ENCODE measurements around the gene NUMA1. TPM values are rescaled to one million over a fixed set of nuclear protein-coding genes. Genes with fewer than 3 reads are reported as not detected.

The NUMA1 gene
- total and polyA plus RNA-seq, 4 donors: 19.5 to 93.2 (median 42.1) TPM

DNA sequence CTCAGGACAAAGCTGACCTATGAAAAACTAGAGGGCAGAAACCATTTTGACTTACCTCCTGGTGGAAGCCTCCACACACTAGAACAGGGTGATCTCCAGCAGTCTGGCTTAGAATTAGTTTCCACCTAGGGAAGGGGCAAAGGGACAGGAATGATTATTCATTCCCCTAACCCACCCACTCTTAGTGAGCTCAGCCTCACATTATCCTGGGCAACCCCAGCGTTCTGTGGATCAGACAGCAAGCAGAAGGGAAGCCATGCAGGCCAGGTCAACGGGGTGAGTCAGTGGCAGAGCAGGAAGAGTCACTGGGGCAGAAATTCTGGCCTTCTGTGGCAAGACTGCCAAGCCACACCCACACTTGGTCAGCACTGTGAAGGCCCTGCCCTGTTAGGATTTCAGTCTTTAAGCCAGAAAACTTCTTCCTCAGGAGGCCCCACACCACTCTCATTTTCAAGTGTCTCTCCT is 10.5 kb downstream of the NUMA1 start (continued):
- TF ChIP-seq FOXA1 (IDR thresholded peaks at IDR 0.05) (no peak), EGR1 (IDR thresholded peaks at IDR 0.05; ENCODE audit: low read depth in 2 of 2) (no peak), SP1 (IDR thresholded peaks at IDR 0.05) (peak; percentile 62), TAF1 (conservative IDR thresholded peaks at IDR 0.05) (no peak), GABPA (IDR thresholded peaks at IDR 0.05 in 1 of 2, conservative IDR thresholded peaks at IDR 0.05 in 1 of 2) (no peak), JUND (IDR thresholded peaks at IDR 0.05) (peak in 1 of 2 donors; percentile 78)
- TF ChIP-seq, protein P1, sequence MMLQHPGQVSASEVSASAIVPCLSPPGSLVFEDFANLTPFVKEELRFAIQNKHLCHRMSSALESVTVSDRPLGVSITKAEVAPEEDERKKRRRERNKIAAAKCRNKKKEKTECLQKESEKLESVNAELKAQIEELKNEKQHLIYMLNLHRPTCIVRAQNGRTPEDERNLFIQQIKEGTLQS (IDR thresholded peaks at IDR 0.05): peak; percentile 40
- TF ChIP-seq, protein P2, sequence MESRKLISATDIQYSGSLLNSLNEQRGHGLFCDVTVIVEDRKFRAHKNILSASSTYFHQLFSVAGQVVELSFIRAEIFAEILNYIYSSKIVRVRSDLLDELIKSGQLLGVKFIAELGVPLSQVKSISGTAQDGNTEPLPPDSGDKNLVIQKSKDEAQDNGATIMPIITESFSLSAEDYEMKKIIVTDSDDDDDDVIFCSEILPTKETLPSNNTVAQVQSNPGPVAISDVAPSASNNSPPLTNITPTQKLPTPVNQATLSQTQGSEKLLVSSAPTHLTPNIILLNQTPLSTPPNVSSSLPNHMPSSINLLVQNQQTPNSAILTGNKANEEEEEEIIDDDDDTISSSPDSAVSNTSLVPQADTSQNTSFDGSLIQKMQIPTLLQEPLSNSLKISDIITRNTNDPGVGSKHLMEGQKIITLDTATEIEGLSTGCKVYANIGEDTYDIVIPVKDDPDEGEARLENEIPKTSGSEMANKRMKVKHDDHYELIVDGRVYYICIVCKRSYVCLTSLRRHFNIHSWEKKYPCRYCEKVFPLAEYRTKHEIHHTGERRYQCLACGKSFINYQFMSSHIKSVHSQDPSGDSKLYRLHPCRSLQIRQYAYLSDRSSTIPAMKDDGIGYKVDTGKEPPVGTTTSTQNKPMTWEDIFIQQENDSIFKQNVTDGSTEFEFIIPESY (IDR thresholded peaks at IDR 0.05): no peak
- TF ChIP-seq, protein P3, sequence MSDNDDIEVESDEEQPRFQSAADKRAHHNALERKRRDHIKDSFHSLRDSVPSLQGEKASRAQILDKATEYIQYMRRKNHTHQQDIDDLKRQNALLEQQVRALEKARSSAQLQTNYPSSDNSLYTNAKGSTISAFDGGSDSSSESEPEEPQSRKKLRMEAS (IDR thresholded peaks at IDR 0.05): no peak

DNA sequence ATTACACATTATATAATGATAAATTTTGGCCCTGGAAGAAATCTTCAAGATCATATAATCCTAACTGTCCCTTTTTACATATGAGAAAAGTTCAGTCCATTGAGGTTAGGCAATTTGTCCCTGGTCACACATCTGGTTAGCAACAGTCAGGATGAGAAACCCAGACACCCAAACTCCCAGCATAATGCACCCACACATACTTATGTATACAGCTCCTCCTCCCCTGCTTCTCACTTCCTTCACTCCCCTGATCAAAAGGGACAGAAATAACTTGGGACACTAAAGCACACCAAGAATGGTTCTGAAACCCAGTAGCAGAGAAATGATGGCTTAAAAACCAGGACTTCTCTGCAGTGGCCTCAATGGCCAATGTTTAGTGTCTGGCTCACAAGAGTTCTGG is 11.1 kb downstream of the NUMA1 start:
- no peaks in the 10 kb centered on the region for H3K27me3 ChIP-seq (ENCODE audit: control insufficient read depth in 4 of 4, insufficient read depth in 4 of 4, low read length in 3 of 4)
- TF ChIP-seq, protein P2 (IDR thresholded peaks at IDR 0.05): no peak
- peaks cover 0 to 3% (median 0%) of the 10 kb centered on the region in 4 donors for H3K36me3 ChIP-seq (ENCODE audit: control insufficient read depth in 4 of 4, insufficient read depth in 3 of 4, low read depth in 1 of 4, low read length in 3 of 4)
- no peak overlapping the region for H3K4me3 ChIP-seq (ENCODE audit: low read depth in 1 of 3, low read length in 3 of 3)
- no peak for DNase-seq (ENCODE audit: low spot score)
- peak overlapping the region; percentile 65 to 73 for H3K27ac ChIP-seq (ENCODE audit: low read depth in 1 of 2, low read length in 2 of 2)
- H3K4me1 ChIP-seq (ENCODE audit: control insufficient read depth in 4 of 4, insufficient read depth in 4 of 4, low read length in 3 of 4): peaks cover 0 to 14% (median 7%) of the 10 kb centered on the region in 4 donors
- peak overlapping the region in 1 of 2 donors; percentile 10 for H3K9ac ChIP-seq (ENCODE audit: low read depth in 1 of 2, low read length in 2 of 2)
- H3K9me3 ChIP-seq (ENCODE audit: control insufficient read depth in 4 of 4, low read length in 3 of 4): no peaks in the 10 kb centered on the region

DNA sequence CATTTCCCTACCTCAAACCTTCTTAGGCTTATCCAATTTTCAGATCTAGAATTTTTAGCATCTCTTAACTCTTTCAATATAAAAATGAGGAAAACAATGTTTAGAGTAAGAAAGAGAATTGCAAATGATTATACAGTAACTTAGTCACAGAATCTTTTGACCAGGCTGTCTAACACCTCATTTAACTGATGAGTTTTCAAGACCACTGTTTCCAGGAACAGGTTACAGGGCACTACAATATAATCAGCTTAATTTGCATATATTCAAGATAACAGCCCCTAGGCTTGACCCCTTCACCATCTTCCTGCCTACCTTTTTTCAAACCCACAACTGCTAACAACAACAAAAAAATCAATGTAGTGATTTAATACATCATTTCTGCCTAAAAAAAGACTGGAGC is 12.7 kb downstream of the NUMA1 start:
- Histone ChIP-seq H3K9me3 (ENCODE audit: control insufficient read depth in 4 of 4, low read length in 3 of 4) (no peaks in the 10 kb centered on the region), H3K4me3 (ENCODE audit: low read depth in 1 of 3, low read length in 3 of 3) (no peak overlapping the region), H3K27me3 (ENCODE audit: control insufficient read depth in 4 of 4, insufficient read depth in 4 of 4, low read length in 3 of 4) (no peaks in the 10 kb centered on the region), H3K4me1 (ENCODE audit: control insufficient read depth in 4 of 4, insufficient read depth in 4 of 4, low read length in 3 of 4) (peaks cover 0 to 14% (median 7%) of the 10 kb centered on the region in 4 donors), H3K27ac (ENCODE audit: low read depth in 1 of 2, low read length in 2 of 2) (no peak overlapping the region), H3K9ac (ENCODE audit: low read depth in 1 of 2, low read length in 2 of 2) (no peak overlapping the region), H3K36me3 (ENCODE audit: control insufficient read depth in 4 of 4, insufficient read depth in 3 of 4, low read depth in 1 of 4, low read length in 3 of 4) (peaks cover 0 to 3% (median 0%) of the 10 kb centered on the region in 4 donors)
- DNase-seq (ENCODE audit: low spot score): no peak
- TF ChIP-seq, protein P3 (IDR thresholded peaks at IDR 0.05): no peak
- TF ChIP-seq, protein P4, sequence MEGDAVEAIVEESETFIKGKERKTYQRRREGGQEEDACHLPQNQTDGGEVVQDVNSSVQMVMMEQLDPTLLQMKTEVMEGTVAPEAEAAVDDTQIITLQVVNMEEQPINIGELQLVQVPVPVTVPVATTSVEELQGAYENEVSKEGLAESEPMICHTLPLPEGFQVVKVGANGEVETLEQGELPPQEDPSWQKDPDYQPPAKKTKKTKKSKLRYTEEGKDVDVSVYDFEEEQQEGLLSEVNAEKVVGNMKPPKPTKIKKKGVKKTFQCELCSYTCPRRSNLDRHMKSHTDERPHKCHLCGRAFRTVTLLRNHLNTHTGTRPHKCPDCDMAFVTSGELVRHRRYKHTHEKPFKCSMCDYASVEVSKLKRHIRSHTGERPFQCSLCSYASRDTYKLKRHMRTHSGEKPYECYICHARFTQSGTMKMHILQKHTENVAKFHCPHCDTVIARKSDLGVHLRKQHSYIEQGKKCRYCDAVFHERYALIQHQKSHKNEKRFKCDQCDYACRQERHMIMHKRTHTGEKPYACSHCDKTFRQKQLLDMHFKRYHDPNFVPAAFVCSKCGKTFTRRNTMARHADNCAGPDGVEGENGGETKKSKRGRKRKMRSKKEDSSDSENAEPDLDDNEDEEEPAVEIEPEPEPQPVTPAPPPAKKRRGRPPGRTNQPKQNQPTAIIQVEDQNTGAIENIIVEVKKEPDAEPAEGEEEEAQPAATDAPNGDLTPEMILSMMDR (IDR thresholded peaks at IDR 0.05; ENCODE audit: low read depth, low read length, missing input control): no peak
- no peak for TF ChIP-seq FOXA1 (IDR thresholded peaks at IDR 0.05)
- no peak for TF ChIP-seq FOXA2 (IDR thresholded peaks at IDR 0.05)
- TF ChIP-seq, protein P2 (IDR thresholded peaks at IDR 0.05): no peak
- no peak for TF ChIP-seq GABPA (IDR thresholded peaks at IDR 0.05 in 1 of 2, conservative IDR thresholded peaks at IDR 0.05 in 1 of 2)
- no peak for TF ChIP-seq RAD21 (IDR thresholded peaks at IDR 0.05)
- no peak for TF ChIP-seq HNF4A (conservative IDR thresholded peaks at IDR 0.05)
- TF ChIP-seq SP1 (IDR thresholded peaks at IDR 0.05): no peak
- TF ChIP-seq, protein P1 (IDR thresholded peaks at IDR 0.05): no peak
- TF ChIP-seq TAF1 (conservative IDR thresholded peaks at IDR 0.05): no peak

All from liver (tissue), 9 donors.